HepG2 (cell line): Measurements from ENCODE around the gene HOMEZ. TPM values are rescaled to one million over a fixed set of nuclear protein-coding genes. Genes with fewer than 3 reads are reported as not detected.

Experiments used
- DNMT3B ChIP-seq: conservative IDR thresholded peaks from 2 replicates; pipeline ENCODE4 v1.6.1; 2016; ENCODE audit warnings: missing biosample characterization, control low read depth
- HIVEP1 ChIP-seq: sonication (generic); formaldehyde crosslinking; IDR thresholded peaks from 2 replicates; pipeline ENCODE4 v1.4.0; 2020; ENCODE audit warnings: mild to moderate bottlenecking, missing genetic modification reagents
- HNF4G ChIP-seq, 2 experiments: sonication (generic) in 1 of 2; formaldehyde crosslinking in 1 of 2; IDR thresholded peaks; 2 replicates each; pipeline versions ENCODE4 v1.4.0 to v1.6.1; 2011 to 2020; ENCODE audit warnings: borderline replicate concordance in 2 of 2, low read depth in 2 of 2, mild to moderate bottlenecking in 2 of 2, low read length in 1 of 2, missing genetic modification reagents in 1 of 2, moderate library complexity in 1 of 2
- HNRNPUL1 ChIP-seq: fragments of 200-400 bp; formaldehyde crosslinking; IDR thresholded peaks from 2 replicates; pipeline ENCODE4 v1.6.1; 2017; ENCODE audit warnings: low read depth, mild to moderate bottlenecking, low read length, moderate library complexity
- NFYB ChIP-seq: sonication (generic); formaldehyde crosslinking; IDR thresholded peaks from 2 replicates; pipeline ENCODE4 v1.4.0; 2020; ENCODE audit warnings: missing genetic modification reagents
- POLR2AphosphoS5 ChIP-seq: IDR thresholded peaks from 2 replicates; pipeline ENCODE4 v1.6.1; 2012; ENCODE audit warnings: low read depth, low read length
- RAD51 ChIP-seq: fragments of 450-650 bp; IDR thresholded peaks from 2 replicates; pipeline ENCODE4 v1.6.1; 2016; ENCODE audit warnings: borderline replicate concordance
- RBM22 ChIP-seq: fragments of 200-400 bp; formaldehyde crosslinking; optimal IDR thresholded peaks from 2 replicates; pipeline ENCODE3; 2017; ENCODE audit warnings: mild to moderate bottlenecking, low read length, moderate library complexity
- SOX6 ChIP-seq, 2 experiments: fragments of 450-650 bp in 1 of 2; sonication (generic) in 1 of 2; formaldehyde crosslinking in 1 of 2; IDR thresholded peaks; 2 replicates each; pipeline versions ENCODE4 v1.4.0 to v1.6.1; 2017 to 2020; ENCODE audit warnings: antibody characterized with exemption in 1 of 2, mild to moderate bottlenecking in 1 of 2, missing genetic modification reagents in 1 of 2
- STAG1 ChIP-seq: sonication (generic); formaldehyde crosslinking; IDR thresholded peaks from 2 replicates; pipeline ENCODE4 v1.4.0; 2020; ENCODE audit warnings: missing genetic modification reagents
- THAP11 ChIP-seq: IDR thresholded peaks from 2 replicates; pipeline ENCODE4 v1.6.1; 2016; ENCODE audit warnings: missing biosample characterization, missing genetic modification reagents
- XRCC5 ChIP-seq: fragments of 200-400 bp; formaldehyde crosslinking; optimal IDR thresholded peaks from 2 replicates; pipeline ENCODE3; 2017; ENCODE audit warnings: mild to moderate bottlenecking, low read length
- ZBTB8A ChIP-seq: sonication (generic); formaldehyde crosslinking; IDR thresholded peaks from 2 replicates; pipeline ENCODE4 v1.4.0; 2020; ENCODE audit warnings: mild to moderate bottlenecking, low read depth, missing genetic modification reagents, borderline replicate concordance
- ZNF329 ChIP-seq: sonication (generic); formaldehyde crosslinking; IDR thresholded peaks from 2 replicates; pipeline ENCODE4 v1.9.0; 2021; ENCODE audit warnings: low read depth, mild to moderate bottlenecking, missing genetic modification reagents
- ZNF335 ChIP-seq: sonication (generic); formaldehyde crosslinking; IDR thresholded peaks from 2 replicates; pipeline ENCODE4 v1.4.0; 2020; ENCODE audit warnings: missing genetic modification reagents
- ZNF546 ChIP-seq: sonication (generic); formaldehyde crosslinking; conservative IDR thresholded peaks from 2 replicates; pipeline ENCODE4 v1.8.1; 2023; ENCODE audit warnings: mild to moderate bottlenecking, missing genetic modification reagents
- ZNF672 ChIP-seq: sonication (generic); formaldehyde crosslinking; IDR thresholded peaks from 2 replicates; pipeline ENCODE4 v1.8.1; 2022; ENCODE audit warnings: missing genetic modification reagents
- ZNF768 ChIP-seq: sonication (generic); formaldehyde crosslinking; IDR thresholded peaks from 2 replicates; pipeline ENCODE4 v1.4.0; 2020; ENCODE audit warnings: missing genetic modification reagents
- polyA plus RNA-seq, 8 experiments: library from polyadenylated mRNA; depleted of rRNA in 3 of 8; stranded (reverse) in 7 of 8; unstranded in 1 of 8; fragments of >200 nt; fragmentation: Illumina TruSeq in 4 of 8; extraction: Trizol in 4 of 8; gene quantifications; 2 replicates each; pipeline versions ENCODE4 v1.2.1 to v1.2.3, GENCODE V29; 2011 to 2016; ENCODE audit warnings: low read depth in 4 of 8, missing spikeins in 1 of 8, mixed read lengths in 1 of 8; ENCODE audit not compliant: insufficient read depth in 1 of 8
- total RNA-seq, 5 experiments: library from RNA; depleted of rRNA; stranded (reverse); fragments of >200 nt; fragmentation: Illumina TruSeq; extraction: Trizol; gene quantifications; 2 replicates each; pipeline ENCODE4 v1.2.3, GENCODE V29; 2016; ENCODE audit warnings: low read depth in 1 of 5
- TF ChIP-seq, protein P1 (sequence below): sonication (generic); formaldehyde crosslinking; IDR thresholded peaks from 2 replicates; pipeline ENCODE4 v1.5.0; 2020; ENCODE audit warnings: missing genetic modification reagents, mild to moderate bottlenecking, borderline replicate concordance
- TF ChIP-seq, protein P2 (sequence below): sonication (generic); formaldehyde crosslinking; IDR thresholded peaks from 2 replicates; pipeline ENCODE4 v1.8.1; 2023; ENCODE audit warnings: mild to moderate bottlenecking, missing genetic modification reagents
- TF ChIP-seq, protein P3 (sequence below): sonication (generic); formaldehyde crosslinking; IDR thresholded peaks from 2 replicates; pipeline ENCODE4 v1.4.0; 2020; ENCODE audit warnings: mild to moderate bottlenecking, low read depth, missing genetic modification reagents
- TF ChIP-seq, protein P4 (sequence below): sonication (generic); formaldehyde crosslinking; IDR thresholded peaks from 2 replicates; pipeline ENCODE4 v1.4.0; 2020; ENCODE audit warnings: missing genetic modification reagents
- TF ChIP-seq, protein P5 (sequence below): sonication (generic); formaldehyde crosslinking; IDR thresholded peaks from 2 replicates; pipeline ENCODE4 v1.9.0; 2021; ENCODE audit warnings: missing genetic modification reagents, mild to moderate bottlenecking, borderline replicate concordance
- TF ChIP-seq, protein P6 (sequence below): IDR thresholded peaks from 2 replicates; pipeline ENCODE4 v1.6.1; 2016; ENCODE audit warnings: missing compliant biosample characterization, missing genetic modification reagents, borderline replicate concordance

The HOMEZ gene
- total and polyA plus RNA-seq, 2 of the 13 experiments (the other 11 are each of a cell fraction or from before 2014, with no cell fraction given) = 14.5 to 31.8 TPM

DNA sequence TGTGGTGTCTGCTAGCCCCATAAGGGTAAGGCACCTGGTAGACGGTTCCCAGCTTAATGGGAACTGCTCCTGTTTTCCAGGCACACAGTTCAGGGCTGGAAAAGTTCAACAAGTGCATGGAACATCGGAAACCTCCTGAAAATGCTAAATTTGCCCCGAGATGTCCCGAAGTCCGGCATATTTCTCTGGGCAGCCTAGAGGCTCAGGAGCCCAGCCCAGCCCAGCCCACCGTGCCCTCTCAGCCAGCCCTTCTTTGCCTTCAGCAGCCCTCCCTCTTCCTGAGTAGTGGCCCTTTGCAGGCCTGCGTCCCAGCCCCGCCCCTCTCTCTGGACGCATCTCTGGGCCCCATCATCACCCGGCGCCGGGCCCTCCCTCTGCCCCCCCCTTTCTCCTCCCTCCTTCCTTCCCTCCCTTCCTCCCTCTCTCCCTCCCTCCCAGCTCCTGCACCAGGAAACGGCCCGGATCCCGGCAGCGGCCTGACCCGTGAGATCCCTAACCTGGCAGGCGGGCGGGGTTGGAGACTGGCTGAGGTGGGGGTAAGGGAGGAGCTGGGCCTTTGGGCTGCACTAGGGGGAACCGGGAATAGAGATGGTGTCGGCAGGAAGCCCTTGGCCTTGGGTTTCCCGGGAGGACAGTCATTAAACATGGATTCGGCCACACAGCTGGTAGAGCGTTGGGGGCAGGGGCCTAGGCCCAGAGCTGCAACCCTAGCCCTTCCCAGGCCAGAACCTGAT, 20.6 kb upstream of the HOMEZ start, which contains the start of gene BCL2L2 (continued):
- TF ChIP-seq, protein P1, sequence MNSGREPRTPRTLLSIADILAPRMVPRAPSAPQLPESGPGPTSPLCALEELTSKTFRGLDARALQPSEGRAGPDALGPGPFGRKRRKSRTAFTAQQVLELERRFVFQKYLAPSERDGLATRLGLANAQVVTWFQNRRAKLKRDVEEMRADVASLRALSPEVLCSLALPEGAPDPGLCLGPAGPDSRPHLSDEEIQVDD (CRISPR knock-in tag) = no peak; the same call in 1 of the 2 replicates
- TF ChIP-seq NFYB (CRISPR knock-in tag) (peak; percentile 67), HIVEP1 (CRISPR knock-in tag) (peak; percentile 97), ZNF546 (CRISPR knock-in tag) (peak; percentile 66; the same call in 1 of the 2 replicates), HNF4G (IDR thresholded peaks at IDR 0.05; ENCODE audit: borderline replicate concordance, low read depth, low read length) (peak; percentile 42; the same call in 1 of the 2 replicates), HNF4G (CRISPR knock-in tag; IDR thresholded peaks at IDR 0.05; ENCODE audit: borderline replicate concordance, low read depth) (peak; percentile 91), SOX6 (IDR thresholded peaks at IDR 0.05) (no peak), SOX6 (CRISPR knock-in tag; IDR thresholded peaks at IDR 0.05) (peak; percentile 86), ZNF335 (CRISPR knock-in tag) (peak; percentile 83; the same call in 1 of the 2 replicates), RBM22 (peak; percentile 87), HNRNPUL1 (no peak), ZBTB8A (CRISPR knock-in tag) (peak; percentile 98), STAG1 (CRISPR knock-in tag) (no peak), THAP11 (CRISPR knock-in tag) (peak; percentile 93), RAD51 (no peak), ZNF329 (no peak), ZNF672 (CRISPR knock-in tag) (no peak), ZNF768 (peak; percentile 80), DNMT3B (CRISPR knock-in tag) (peak; percentile 96), POLR2AphosphoS5 (peak; percentile 96), XRCC5 (peak; percentile 98)
- TF ChIP-seq, protein P2, sequence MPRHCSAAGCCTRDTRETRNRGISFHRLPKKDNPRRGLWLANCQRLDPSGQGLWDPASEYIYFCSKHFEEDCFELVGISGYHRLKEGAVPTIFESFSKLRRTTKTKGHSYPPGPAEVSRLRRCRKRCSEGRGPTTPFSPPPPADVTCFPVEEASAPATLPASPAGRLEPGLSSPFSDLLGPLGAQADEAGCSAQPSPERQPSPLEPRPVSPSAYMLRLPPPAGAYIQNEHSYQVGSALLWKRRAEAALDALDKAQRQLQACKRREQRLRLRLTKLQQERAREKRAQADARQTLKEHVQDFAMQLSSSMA (CRISPR knock-in tag) = peak; percentile 91
- TF ChIP-seq, protein P3, sequence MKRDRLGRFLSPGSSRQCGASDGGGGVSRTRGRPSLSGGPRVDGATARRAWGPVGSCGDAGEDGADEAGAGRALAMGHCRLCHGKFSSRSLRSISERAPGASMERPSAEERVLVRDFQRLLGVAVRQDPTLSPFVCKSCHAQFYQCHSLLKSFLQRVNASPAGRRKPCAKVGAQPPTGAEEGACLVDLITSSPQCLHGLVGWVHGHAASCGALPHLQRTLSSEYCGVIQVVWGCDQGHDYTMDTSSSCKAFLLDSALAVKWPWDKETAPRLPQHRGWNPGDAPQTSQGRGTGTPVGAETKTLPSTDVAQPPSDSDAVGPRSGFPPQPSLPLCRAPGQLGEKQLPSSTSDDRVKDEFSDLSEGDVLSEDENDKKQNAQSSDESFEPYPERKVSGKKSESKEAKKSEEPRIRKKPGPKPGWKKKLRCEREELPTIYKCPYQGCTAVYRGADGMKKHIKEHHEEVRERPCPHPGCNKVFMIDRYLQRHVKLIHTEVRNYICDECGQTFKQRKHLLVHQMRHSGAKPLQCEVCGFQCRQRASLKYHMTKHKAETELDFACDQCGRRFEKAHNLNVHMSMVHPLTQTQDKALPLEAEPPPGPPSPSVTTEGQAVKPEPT (CRISPR knock-in tag) = peak; percentile 88
- TF ChIP-seq, protein P4, sequence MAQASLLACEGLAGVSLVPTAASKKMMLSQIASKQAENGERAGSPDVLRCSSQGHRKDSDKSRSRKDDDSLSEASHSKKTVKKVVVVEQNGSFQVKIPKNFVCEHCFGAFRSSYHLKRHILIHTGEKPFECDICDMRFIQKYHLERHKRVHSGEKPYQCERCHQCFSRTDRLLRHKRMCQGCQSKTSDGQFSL (CRISPR knock-in tag) = peak; percentile 99
- TF ChIP-seq, protein P5, sequence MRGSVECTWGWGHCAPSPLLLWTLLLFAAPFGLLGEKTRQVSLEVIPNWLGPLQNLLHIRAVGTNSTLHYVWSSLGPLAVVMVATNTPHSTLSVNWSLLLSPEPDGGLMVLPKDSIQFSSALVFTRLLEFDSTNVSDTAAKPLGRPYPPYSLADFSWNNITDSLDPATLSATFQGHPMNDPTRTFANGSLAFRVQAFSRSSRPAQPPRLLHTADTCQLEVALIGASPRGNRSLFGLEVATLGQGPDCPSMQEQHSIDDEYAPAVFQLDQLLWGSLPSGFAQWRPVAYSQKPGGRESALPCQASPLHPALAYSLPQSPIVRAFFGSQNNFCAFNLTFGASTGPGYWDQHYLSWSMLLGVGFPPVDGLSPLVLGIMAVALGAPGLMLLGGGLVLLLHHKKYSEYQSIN = no peak
- TF ChIP-seq, protein P6, sequence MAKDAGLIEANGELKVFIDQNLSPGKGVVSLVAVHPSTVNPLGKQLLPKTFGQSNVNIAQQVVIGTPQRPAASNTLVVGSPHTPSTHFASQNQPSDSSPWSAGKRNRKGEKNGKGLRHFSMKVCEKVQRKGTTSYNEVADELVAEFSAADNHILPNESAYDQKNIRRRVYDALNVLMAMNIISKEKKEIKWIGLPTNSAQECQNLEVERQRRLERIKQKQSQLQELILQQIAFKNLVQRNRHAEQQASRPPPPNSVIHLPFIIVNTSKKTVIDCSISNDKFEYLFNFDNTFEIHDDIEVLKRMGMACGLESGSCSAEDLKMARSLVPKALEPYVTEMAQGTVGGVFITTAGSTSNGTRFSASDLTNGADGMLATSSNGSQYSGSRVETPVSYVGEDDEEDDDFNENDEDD (CRISPR knock-in tag) = peak; percentile 7
